Testis (tissue), 3 donors: Measurements from ENCODE around the gene WDFY4. TPM values are rescaled to one million over a fixed set of nuclear protein-coding genes. Genes with fewer than 3 reads are reported as not detected.

Source experiments
- DNase-seq: peaks from one replicate; pipeline ENCODE4 v3.0.0-alpha.2; 2019
- H3K27ac ChIP-seq, 2 donors: fragments of 200-600 bp; sonication (generic); one replicate each; pipeline ENCODE4 v1.5.1; 2019
- H3K27me3 ChIP-seq: fragments of 200-600 bp; sonication (generic); one replicate; pipeline ENCODE4 v1.5.1; 2019
- H3K36me3 ChIP-seq: fragments of 200-600 bp; sonication (generic); one replicate; pipeline ENCODE4 v1.5.1; 2017; ENCODE audit warnings: low read depth; ENCODE audit errors: missing control alignments
- H3K4me1 ChIP-seq: fragments of 200-600 bp; sonication (generic); one replicate; pipeline ENCODE4 v1.5.1; 2019
- H3K4me3 ChIP-seq, 2 donors: fragments of 200-600 bp; sonication (generic); one replicate each; pipeline ENCODE4 v1.5.1; 2017 to 2019
- H3K9me3 ChIP-seq: fragments of 200-600 bp; sonication (generic); one replicate; pipeline ENCODE4 v1.5.1; 2017
- CTCF ChIP-seq, 3 experiments: fragments of 450-650 bp in 2 of 3; fragments of 200-600 bp in 1 of 3; sonication (generic) in 1 of 3; IDR thresholded peaks; one replicate each; pipeline ENCODE4 v1.5.1; 2016 to 2019; ENCODE audit warnings: antibody characterized with exemption in 3 of 3, mild to moderate bottlenecking in 2 of 3, moderate library complexity in 1 of 3
- POLR2A ChIP-seq: fragments of 450-650 bp; IDR thresholded peaks from one replicate; pipeline ENCODE4 v1.6.1; 2017; ENCODE audit warnings: antibody characterized with exemption, mild to moderate bottlenecking, moderate library complexity
- WGBS, 2 donors: methylation state at CpG; one replicate each; pipeline ENCODE4 v1.1.5; 2018; 5-methylcytosine and 5-hydroxymethylcytosine counted together
- intact Hi-C: fragments of 100-400 bp; cut with DNase I; formaldehyde crosslinking; loops from one replicate; pipeline ENCODE4 v1.15.1; 2023; ENCODE audit warnings: low total_unique reads
- polyA plus RNA-seq: library from polyadenylated mRNA; stranded (reverse); fragments of 350-450 nt; fragmentation: Illumina TruSeq; extraction: RNeasy Lipid Tissue Mini Kit (QIAGEN cat#74804); gene quantifications from one replicate; pipeline ENCODE4 v1.2.3, GENCODE V29; 2014; ENCODE audit warnings: low read depth, low replicate concordance; ENCODE audit not compliant: insufficient read depth
- total RNA-seq, 2 donors: library from RNA; depleted of rRNA; stranded (reverse); fragments of >200 nt; gene quantifications; one replicate each; pipeline ENCODE4 v1.2.3, GENCODE V29; 2016

Gene WDFY4
- total and polyA plus RNA-seq, 3 donors from 2014 or later, result 10.2 to 21.5 (median 18.4) TPM

GRCh38 chr10:48938990-48939536, 254.4 kb downstream of the WDFY4 start:
- intact Hi-C loops, result no loop called here
- no peaks in the 10 kb centered on the region for H3K36me3 ChIP-seq
- no peaks in the 10 kb centered on the region for H3K4me1 ChIP-seq
- DNase-seq, result no peak
- WGBS, 2 donors, result 78 to 79% methylated on average over 6 of the region's 6 CpGs
- no peak overlapping the region for H3K27ac ChIP-seq
- no peaks in the 10 kb centered on the region for H3K9me3 ChIP-seq
- TF ChIP-seq POLR2A (no peak), CTCF (IDR thresholded peaks at IDR 0.05) (no peak)
- no peaks in the 10 kb centered on the region for H3K27me3 ChIP-seq
- H3K4me3 ChIP-seq, result no peak overlapping the region

- Histone ChIP-seq H3K36me3 (no peaks in the 10 kb centered on the region), H3K4me1 (no peaks in the 10 kb centered on the region), H3K27me3 (no peaks in the 10 kb centered on the region), H3K27ac (no peak within 1 kb of the TSS), H3K9me3 (no peaks in the 10 kb centered on the region), H3K4me3 (no peak within 1 kb of the TSS)
- intact Hi-C loops, result no loop called here
- WGBS, 2 donors, result 88 to 92% methylated on average over 2 of the region's 2 CpGs
- no peak for TF ChIP-seq CTCF (IDR thresholded peaks at IDR 0.05)
- no peak for TF ChIP-seq POLR2A
- DNase-seq, result no peak
These were observed 255.2 kb downstream of the WDFY4 start, which contains the start of gene LRRC18 for GRCh38 chr10:48939790-48940325. LRRC18 (minus strand) TSS chr10:48939840; CDS start chr10:48914155, 25,685 bp downstream.

- intact Hi-C loops, result no loop called here
- no peak for DNase-seq
- H3K27me3 ChIP-seq, result no peaks in the 10 kb centered on the region
- WGBS, 2 donors, result 92% methylated on average over 5 of the region's 5 CpGs
- TF ChIP-seq POLR2A (no peak), CTCF (IDR thresholded peaks at IDR 0.05) (no peak)
- no peaks in the 10 kb centered on the region for H3K4me1 ChIP-seq
- no peaks in the 10 kb centered on the region for H3K36me3 ChIP-seq
- no peaks in the 10 kb centered on the region for H3K9me3 ChIP-seq
- H3K27ac ChIP-seq, result no peak overlapping the region
- H3K4me3 ChIP-seq, result no peak overlapping the region
These were observed 255.7 kb downstream of the WDFY4 start for GRCh38 chr10:48940372-48940771.

GRCh38 chr10:48940958-48941357, 256.3 kb downstream of the WDFY4 start:
- DNase-seq, result no peak
- no peaks in the 10 kb centered on the region for H3K27me3 ChIP-seq

More at GRCh38 chr10:48940958-48941357, 256.3 kb downstream of the WDFY4 start:
- Histone ChIP-seq H3K27ac (no peak overlapping the region), H3K4me3 (no peak overlapping the region), H3K36me3 (no peaks in the 10 kb centered on the region), H3K9me3 (no peaks in the 10 kb centered on the region), H3K4me1 (no peaks in the 10 kb centered on the region)
- WGBS, 2 donors, result 83 to 84% methylated on average over 7 of the region's 7 CpGs
- TF ChIP-seq CTCF (IDR thresholded peaks at IDR 0.05) (no peak), POLR2A (no peak)
- intact Hi-C loops, result no loop called here
